HG02588 (cell line): ENCODE data around the gene SLC38A9.
"Not testable (repeated sequence)": the region's sequence is repeated elsewhere in the genome, so short reads cannot be mapped to it uniquely, and the experiment has no call there.

Source experiments
- ATAC-seq: cut with Tn5 transposase; IDR thresholded peaks from one replicate; pipeline ENCODE4 v1.9.1; 2021; ENCODE audit warnings: mild to moderate bottlenecking, moderate library complexity; ENCODE audit not compliant: unreplicated experiment

SLC38A9 gene

GRCh38 chr5:55613112-55613868, 98.8 kb downstream of the SLC38A9 start:
- no peak for ATAC-seq

GRCh38 chr5:55610542-55610941, 101.6 kb downstream of the SLC38A9 start:
- no peak for ATAC-seq

GRCh38 chr5:55609413-55609812, 102.7 kb downstream of the SLC38A9 start:
- ATAC-seq, result no peak

DNA sequence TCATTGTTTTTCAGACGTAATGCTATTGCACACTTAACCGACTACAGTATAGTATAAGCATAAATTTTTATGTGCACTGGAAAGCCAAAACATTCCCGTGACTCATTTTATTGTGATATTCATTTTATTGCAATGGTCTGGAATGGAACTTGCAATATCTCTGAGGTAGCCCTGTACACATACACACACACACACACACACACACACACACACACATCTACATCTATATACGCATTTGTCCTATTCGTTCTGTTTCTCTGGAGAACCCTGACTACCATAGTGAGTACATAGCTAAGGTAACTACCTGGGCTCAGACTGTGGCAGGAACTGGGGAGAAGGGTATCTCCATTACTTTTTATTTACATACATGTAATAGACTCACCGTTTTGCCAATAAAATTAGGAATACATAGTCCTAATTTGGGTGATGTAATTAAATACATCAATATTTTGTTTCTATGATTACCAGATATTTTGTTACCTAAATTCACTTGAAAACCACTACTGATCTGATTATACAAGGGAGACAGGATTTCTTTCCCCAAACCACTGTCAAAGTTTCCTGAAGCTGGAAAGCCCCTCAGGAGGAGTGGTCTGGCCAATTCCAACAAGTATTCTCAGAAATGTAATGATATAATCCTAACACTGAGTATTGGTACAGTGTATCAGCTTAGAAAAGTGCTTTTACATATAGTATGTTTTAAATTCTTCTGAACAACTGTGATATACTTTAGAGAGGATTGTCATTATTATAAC, 103.4 kb downstream of the SLC38A9 start:
- no peak for ATAC-seq

DNA sequence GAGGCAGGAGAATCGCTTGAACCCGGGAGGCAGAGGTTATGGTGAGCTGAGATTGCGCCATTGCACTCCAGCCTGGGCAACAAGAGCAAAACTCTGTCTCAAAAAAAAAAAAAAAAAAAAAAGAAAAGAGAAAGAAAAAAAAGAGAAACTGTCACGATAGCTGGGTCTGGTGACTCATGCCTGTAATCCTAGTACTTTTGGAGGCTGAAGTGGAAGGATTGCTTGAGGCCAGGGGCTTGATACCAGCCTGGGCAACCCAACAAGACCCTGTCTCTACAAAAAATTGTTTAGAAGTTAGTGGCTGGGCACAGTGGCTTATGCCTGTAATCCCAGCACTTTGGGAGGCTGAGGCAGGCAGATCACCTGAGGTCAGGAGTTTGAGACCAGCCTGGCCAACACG, 104.8 kb downstream of the SLC38A9 start:
- not testable (repeated sequence) for ATAC-seq

- ATAC-seq, result no peak
Observed at GRCh38 chr5:55604611-55605067, 107.5 kb downstream of the SLC38A9 start.

- no peak for ATAC-seq
Observed at GRCh38 chr5:55603922-55604321, 108.2 kb downstream of the SLC38A9 start.

DNA sequence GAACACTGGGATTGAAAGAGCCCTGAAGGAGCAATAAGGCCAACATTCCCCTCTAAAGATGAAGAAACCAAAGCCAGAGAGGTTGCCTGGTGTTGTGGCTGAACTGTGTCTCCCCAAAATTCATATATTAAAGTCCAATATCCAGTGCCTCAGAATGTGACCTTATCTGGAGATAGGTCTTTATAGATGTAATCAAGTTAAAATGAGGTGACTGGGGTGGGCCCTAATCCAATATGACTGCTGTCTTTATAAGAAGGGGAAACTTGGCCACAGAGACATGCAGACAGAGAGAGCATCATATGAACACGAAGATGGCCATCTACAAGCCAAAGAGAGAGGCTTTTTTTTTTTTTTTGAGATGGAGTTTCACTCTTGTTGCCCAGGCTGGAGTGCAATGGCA, 110.5 kb downstream of the SLC38A9 start:
- ATAC-seq, result no peak

GRCh38 chr5:55601204-55601618, 110.9 kb downstream of the SLC38A9 start:
- no peak for ATAC-seq

- ATAC-seq, result no peak
Observed at GRCh38 chr5:55600497-55601203, 111.5 kb downstream of the SLC38A9 start.

- ATAC-seq, result no peak
Observed at GRCh38 chr5:55600086-55600485, 112.0 kb downstream of the SLC38A9 start.

DNA sequence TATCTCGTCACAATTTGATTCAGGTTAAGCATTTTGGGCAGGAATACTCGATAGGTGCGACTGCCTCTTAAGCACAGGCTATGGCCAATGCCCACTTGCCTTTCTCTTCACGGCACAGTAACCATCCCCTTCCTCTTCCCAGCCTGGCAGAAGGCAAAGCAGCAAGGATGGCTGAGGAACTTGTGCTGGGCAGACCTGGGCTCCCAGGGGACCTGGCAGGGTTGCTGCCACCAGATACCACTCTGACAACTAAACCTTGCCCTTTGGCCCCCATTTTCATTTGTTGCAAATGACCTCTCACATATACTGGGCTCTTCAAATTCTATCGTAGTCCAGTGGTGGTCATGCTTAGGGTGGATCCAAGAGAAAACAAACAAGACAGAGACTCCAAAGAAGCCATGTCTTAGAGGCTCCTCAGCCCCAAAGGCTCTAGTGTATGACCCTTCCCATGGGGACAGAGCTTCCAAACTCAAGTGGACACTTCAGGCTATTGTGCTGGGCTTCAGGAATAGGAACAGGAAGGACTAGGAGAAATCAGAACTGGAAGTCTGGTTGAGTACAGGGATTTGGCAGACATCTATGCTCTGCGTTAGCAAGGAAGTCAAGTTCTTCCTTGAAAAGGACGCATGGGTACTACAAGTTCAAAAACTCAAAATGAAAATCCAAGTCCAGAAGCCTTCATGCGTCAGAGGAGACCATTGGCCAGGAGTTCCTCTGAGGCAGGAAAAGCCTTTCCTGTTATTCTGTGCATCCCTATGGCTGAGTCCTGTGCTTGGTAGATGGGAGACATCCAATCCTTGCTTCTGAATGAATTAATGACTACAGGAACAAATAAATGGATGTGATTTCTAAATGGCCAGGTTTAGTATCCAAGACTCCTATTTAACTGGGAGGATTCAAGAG, 112.7 kb downstream of the SLC38A9 start:
- no peak for ATAC-seq

DNA sequence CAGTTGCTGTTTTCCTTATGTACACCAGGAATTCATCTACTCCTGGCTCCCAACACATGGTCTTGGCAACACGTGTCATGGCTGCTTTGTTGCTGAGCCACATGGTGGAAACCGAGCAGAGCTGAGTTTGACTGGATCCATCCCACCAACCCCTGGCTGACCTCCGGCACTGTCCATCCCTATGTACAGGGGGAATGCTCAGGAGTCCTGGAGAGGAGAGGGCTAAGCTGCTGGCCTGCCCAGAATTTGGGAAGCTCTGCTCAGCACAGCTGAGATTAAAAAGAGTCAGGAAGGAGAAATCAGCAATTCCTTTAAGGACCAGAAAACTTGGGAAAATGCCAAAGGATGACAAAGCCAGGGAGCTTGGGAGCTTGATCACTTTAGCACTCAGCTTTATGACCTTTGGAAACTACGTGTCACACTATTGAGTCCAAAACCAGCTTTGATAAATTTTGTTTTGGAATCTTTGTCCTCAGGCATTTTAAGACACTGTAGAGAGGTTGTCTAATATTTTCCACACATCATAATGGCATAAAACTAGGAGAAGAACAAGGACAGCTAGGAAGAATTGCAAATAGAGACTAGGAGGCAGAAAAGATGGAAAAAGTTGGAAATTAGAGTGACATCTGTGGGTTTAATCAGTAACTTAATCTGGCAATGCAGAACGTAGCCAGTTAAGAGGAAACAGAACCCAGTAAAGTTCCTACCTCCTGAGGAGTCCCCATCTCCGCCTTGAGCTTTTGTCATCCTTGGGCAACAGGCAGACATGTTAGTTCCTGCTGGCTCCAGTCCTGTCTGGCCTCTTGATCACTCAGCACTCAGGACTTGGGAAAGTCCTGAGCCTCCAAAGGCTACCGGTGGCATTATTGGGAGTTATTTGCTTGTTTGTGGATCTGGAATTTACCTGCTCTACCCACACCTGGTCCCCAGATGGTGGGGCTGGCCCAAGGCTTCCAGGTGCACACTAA, 114.8 kb downstream of the SLC38A9 start:
- no peak for ATAC-seq

DNA sequence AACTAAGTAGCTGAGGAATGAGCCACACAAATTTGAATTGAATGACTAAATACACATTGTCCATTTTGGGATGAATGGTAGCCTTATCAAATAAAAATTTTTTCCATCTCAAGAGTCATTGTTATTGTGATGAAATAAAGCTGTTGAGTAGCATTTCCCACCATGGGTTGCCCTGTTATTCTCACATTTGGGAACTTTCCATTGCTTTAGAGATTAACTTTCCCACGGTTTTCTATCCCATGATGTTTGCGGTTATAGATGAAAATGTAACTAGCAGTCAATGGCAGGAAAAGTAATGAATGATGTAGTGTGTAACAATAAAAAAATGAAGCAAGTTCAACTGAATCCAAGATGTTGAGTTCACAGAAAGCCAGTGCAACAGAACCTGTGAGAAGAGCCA, 117.5 kb downstream of the SLC38A9 start:
- ATAC-seq, result no peak

DNA sequence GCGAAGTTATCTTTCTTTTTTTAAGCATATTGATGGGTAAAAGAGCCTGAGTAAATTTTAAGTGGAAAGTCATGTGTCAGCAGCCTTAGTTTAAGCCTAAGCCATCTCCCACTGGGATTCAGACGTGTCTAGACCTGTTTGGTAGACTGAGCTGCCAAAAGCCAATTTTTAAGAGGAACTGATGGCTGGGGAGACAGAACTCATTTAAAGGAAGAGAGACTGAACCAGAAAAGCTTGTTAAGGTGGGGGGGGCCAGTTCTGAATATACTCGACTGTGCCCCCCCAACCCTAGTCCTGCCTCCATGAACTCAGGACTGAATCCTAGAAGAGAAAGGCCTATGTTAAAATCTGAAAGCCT, 119.0 kb downstream of the SLC38A9 start:
- no peak for ATAC-seq

DNA sequence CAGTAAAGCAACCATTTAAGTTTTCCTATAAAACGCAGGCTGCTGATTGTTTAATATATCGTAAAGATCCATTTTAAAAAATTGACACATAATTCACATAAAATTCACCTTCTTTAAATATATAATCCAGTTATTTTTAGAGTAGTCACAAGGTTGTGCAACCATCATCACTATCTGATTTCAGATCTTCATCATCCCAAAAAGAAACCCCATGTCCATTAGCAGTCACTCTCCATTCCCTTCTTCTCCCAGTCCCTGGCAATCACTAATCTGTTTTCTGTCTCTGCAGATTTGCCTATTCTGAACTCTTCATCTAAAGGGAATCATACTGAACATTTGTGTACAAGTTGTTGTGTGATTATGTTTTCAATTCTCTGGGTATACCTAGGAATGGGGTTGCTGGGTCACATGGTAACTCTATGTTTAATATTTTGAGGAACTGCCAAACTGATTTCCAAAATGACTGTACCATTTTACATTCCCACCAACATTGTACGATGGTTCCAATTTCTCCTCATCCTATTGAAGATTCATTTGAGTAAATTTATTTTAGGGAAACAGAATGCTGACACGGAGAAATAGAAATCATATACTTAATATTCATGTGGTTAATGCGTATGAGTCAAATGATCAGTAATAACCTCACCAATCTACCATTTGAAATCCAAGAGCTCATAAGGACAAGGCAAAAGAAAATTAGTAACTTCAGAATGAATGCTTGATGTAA, 119.6 kb downstream of the SLC38A9 start:
- ATAC-seq, result no peak

- ATAC-seq, result no peak
Observed at GRCh38 chr5:55591686-55592085, 120.4 kb downstream of the SLC38A9 start.

GRCh38 chr5:55585206-55585610, 126.9 kb downstream of the SLC38A9 start:
- no peak for ATAC-seq
